GM23338 (cell line): ENCODE data around the gene FCRLA. TPM values are rescaled to one million over a fixed set of nuclear protein-coding genes. Genes with fewer than 3 reads are reported as not detected.
"Not testable (repeated sequence)": the region's sequence is repeated elsewhere in the genome, so short reads cannot be mapped to it uniquely, and the experiment has no call there.

Source experiments
- ATAC-seq: fragments of 200-7000 bp; cut with Tn5 transposase; 3 replicates; pipeline ENCODE4 v1.9.1; 2020
- DNase-seq: peaks from one replicate; pipeline ENCODE4 v3.0.0-alpha.2; 2015; ENCODE audit warnings: low spot score
- H2AFZ ChIP-seq: fragments of 200-600 bp; sonication (generic); 2 replicates; pipeline ENCODE4 v1.8.0; 2016; ENCODE audit warnings: antibody characterized with exemption, mild to moderate bottlenecking, moderate library complexity
- H3F3A ChIP-seq: fragments of 200-600 bp; sonication (generic); replicated peaks from 2 replicates; pipeline ENCODE4 v1.8.0; 2017; ENCODE audit warnings: antibody characterized with exemption, mixed run types, low read depth
- H3K27ac ChIP-seq: fragments of 200-600 bp; sonication (generic); 2 replicates; pipeline ENCODE4 v1.6.1; 2016; ENCODE audit warnings: low read depth
- H3K27me3 ChIP-seq: fragments of 200-600 bp; sonication (generic); 2 replicates; pipeline ENCODE4 v1.8.0; 2016; ENCODE audit warnings: mild to moderate bottlenecking, mixed run types, moderate library complexity; ENCODE audit not compliant: insufficient read depth
- H3K36me3 ChIP-seq: fragments of 200-600 bp; sonication (generic); 2 replicates; pipeline ENCODE4 v1.8.0; 2016; ENCODE audit warnings: mild to moderate bottlenecking; ENCODE audit not compliant: insufficient read depth
- H3K4me1 ChIP-seq: fragments of 200-600 bp; sonication (generic); 2 replicates; pipeline ENCODE4 v1.8.0; 2016; ENCODE audit warnings: mild to moderate bottlenecking, moderate library complexity; ENCODE audit not compliant: insufficient read depth
- H3K4me2 ChIP-seq: fragments of 200-600 bp; sonication (generic); 2 replicates; pipeline ENCODE4 v1.7.1; 2017; ENCODE audit warnings: mixed run types
- H3K4me3 ChIP-seq: fragments of 200-600 bp; sonication (generic); 2 replicates; pipeline ENCODE4 v1.6.1; 2016; ENCODE audit warnings: mixed run types
- H3K79me2 ChIP-seq: fragments of 200-600 bp; sonication (generic); replicated peaks from 2 replicates; pipeline ENCODE4 v1.8.0; 2017; ENCODE audit warnings: mild to moderate bottlenecking; ENCODE audit not compliant: insufficient read depth
- H3K9me2 ChIP-seq: fragments of 200-600 bp; sonication (generic); 2 replicates; pipeline ENCODE4 v1.8.0; 2017; ENCODE audit not compliant: insufficient read depth
- H4K20me1 ChIP-seq: fragments of 200-600 bp; sonication (generic); replicated peaks from 2 replicates; pipeline ENCODE4 v1.8.0; 2017; ENCODE audit warnings: mild to moderate bottlenecking; ENCODE audit not compliant: insufficient read depth
- H3K27ac Mint-ChIP-seq: 2 replicates; pipeline ENCODE4 v1.8.0; 2020; ENCODE audit warnings: inconsistent platforms, mild to moderate bottlenecking, moderate library complexity, mixed read lengths
- H3K27me3 Mint-ChIP-seq: 3 replicates; pipeline ENCODE4 v1.8.0; 2022; ENCODE audit warnings: low read depth, mild to moderate bottlenecking, moderate library complexity, mixed read lengths, inconsistent platforms; ENCODE audit not compliant: insufficient read depth, poor library complexity
- H3K36me3 Mint-ChIP-seq: 3 replicates; pipeline ENCODE4 v1.8.0; 2021; ENCODE audit warnings: low read depth, mild to moderate bottlenecking, inconsistent platforms, moderate library complexity, mixed read lengths
- H3K4me1 Mint-ChIP-seq: 3 replicates; pipeline ENCODE4 v1.8.0; 2020; ENCODE audit warnings: mild to moderate bottlenecking, inconsistent platforms, mixed read lengths
- H3K4me3 Mint-ChIP-seq: 3 replicates; pipeline ENCODE4 v1.8.0; 2021; ENCODE audit warnings: moderate library complexity, mild to moderate bottlenecking, inconsistent platforms, mixed read lengths
- H3K9me3 Mint-ChIP-seq: 3 replicates; pipeline ENCODE4 v1.8.0; 2020; ENCODE audit warnings: moderate library complexity, mild to moderate bottlenecking, inconsistent platforms, mixed read lengths
- EZH2 ChIP-seq: fragments of 200-600 bp; sonication (generic); IDR thresholded peaks from one replicate; pipeline ENCODE4 v1.8.0; 2017; ENCODE audit warnings: antibody characterized with exemption, mild to moderate bottlenecking, low read depth; ENCODE audit not compliant: unreplicated experiment
- EZH2phosphoT487 ChIP-seq: fragments of 200-600 bp; sonication (generic); IDR thresholded peaks from one replicate; pipeline ENCODE4 v1.8.1; 2018; ENCODE audit warnings: antibody characterized with exemption; ENCODE audit not compliant: unreplicated experiment
- ZNF331 ChIP-seq: fragments of 250-450 bp; sonication (Bioruptor Pico); IDR thresholded peaks from 2 replicates; pipeline ENCODE4 v1.5.0; 2020; ENCODE audit warnings: low read depth, mild to moderate bottlenecking, moderate library complexity
- polyA plus RNA-seq: library from polyadenylated mRNA; unstranded; fragments of >200 nt; fragmentation: Nextera tagmentation; extraction: Ambion mirVana; gene quantifications from 2 replicates; pipeline ENCODE4 v1.2.1, GENCODE V29; 2016
- total RNA-seq: library from RNA; depleted of rRNA; stranded (reverse); fragments of >200 nt; shearing (Covaris generic); gene quantifications from 2 replicates; pipeline ENCODE4 v1.2.3, GENCODE V29; 2014
- TF ChIP-seq, protein P1 (sequence below): IDR thresholded peaks from 2 replicates; pipeline ENCODE4 v1.6.1; 2016; ENCODE audit warnings: antibody characterized with exemption
- TF ChIP-seq, protein P2 (sequence below): fragments of 250-450 bp; sonication (Bioruptor Pico); IDR thresholded peaks from 2 replicates; pipeline ENCODE4 v1.5.0; 2020; ENCODE audit warnings: mild to moderate bottlenecking, moderate library complexity

The FCRLA gene
- total and polyA plus RNA-seq, 2 experiments from 2014 or later: 0.24 TPM; not detected in 1

DNA sequence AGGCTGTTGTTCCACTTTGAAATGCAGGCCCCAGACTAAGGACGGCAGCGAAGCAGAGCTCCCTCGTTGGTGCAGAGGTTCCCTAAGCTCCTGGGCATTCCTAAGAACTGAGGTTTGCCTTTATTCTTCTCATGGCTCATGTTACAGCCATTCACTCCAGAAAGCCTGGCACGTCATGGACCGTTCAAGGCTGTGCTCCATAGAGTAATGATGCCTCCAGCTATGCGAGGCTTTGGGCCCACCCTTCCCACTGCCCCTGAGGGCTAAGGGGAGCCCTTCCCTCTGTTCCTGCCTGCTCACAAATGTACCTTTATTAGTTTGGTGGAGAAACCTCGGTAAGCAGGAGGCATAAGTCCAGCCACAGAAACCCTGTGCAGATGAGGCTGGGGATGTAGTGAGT lies 33.6 kb upstream of the FCRLA start:
- not testable (repeated sequence) for H3K27ac ChIP-seq, H3K36me3 Mint-ChIP-seq, H3K27me3 Mint-ChIP-seq, H3K27ac Mint-ChIP-seq, H3K4me1 ChIP-seq, H3F3A ChIP-seq, H3K27me3 ChIP-seq, H3K4me3 Mint-ChIP-seq, H4K20me1 ChIP-seq, H3K4me3 ChIP-seq, H3K79me2 ChIP-seq, H3K36me3 ChIP-seq, H3K9me2 ChIP-seq, H3K4me2 ChIP-seq, H2AFZ ChIP-seq, H3K9me3 Mint-ChIP-seq, DNase-seq
- peaks cover 23% of the 10 kb centered on the region for H3K4me1 Mint-ChIP-seq
- peak; percentile 32 for ATAC-seq

DNA sequence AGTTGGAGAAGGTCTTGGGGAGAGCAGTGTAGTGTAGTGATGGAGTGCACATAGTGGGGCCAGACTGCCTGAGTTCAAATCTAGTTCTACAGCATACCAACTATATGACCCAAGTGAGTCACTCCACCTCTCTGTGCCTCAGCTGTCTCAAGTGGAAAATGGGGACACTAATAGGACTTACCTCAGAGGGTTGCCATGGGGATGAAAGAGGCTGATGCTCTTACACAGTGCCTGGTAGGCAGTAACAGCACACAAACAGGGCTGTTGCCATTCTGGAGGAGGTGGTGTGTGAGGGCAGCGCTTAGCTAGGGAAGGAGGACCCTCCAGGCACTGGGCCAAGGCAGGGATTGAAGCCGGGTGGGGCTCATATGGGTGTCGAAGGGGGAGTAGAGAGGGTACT lies 32.6 kb upstream of the FCRLA start:
- H3K4me3 ChIP-seq, H3K79me2 ChIP-seq, H3K27me3 ChIP-seq, DNase-seq, H3K36me3 ChIP-seq, H3K4me1 ChIP-seq, H3K4me3 Mint-ChIP-seq, H3K9me3 Mint-ChIP-seq, H3K27ac ChIP-seq, H2AFZ ChIP-seq, H3K27me3 Mint-ChIP-seq, H3F3A ChIP-seq, H3K36me3 Mint-ChIP-seq, H3K4me2 ChIP-seq, ATAC-seq, H3K9me2 ChIP-seq, H4K20me1 ChIP-seq, H3K27ac Mint-ChIP-seq: not testable (repeated sequence)
- H3K4me1 Mint-ChIP-seq: peaks cover 23% of the 10 kb centered on the region

DNA sequence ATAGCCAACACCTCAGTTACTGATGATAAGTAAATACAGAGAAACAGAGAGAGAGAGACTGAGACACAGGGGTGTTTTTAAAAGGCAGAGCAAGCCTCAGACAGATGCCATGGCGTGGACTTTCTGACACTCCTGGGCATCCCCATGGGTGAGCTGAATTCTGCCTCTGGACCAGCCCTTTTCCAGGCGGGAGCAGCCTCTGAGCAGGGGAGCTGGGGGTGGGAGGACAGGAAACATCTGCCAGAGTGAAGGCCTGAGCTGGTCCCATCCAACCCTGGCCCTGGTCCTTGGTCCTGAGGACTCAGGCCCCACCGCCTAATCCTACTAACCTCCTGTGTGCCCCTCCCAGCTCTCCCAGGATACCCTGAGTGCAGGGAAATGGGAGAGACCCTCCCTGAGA lies 32.1 kb upstream of the FCRLA start:
- H3K4me2 ChIP-seq, H3K27ac ChIP-seq, H3K4me3 Mint-ChIP-seq, H3K4me1 ChIP-seq, DNase-seq, H3K4me3 ChIP-seq, H4K20me1 ChIP-seq, H3K27ac Mint-ChIP-seq, H3K79me2 ChIP-seq, H3K27me3 ChIP-seq, H3K36me3 ChIP-seq, H3F3A ChIP-seq, H3K36me3 Mint-ChIP-seq, H2AFZ ChIP-seq, H3K9me3 Mint-ChIP-seq, H3K27me3 Mint-ChIP-seq, H3K9me2 ChIP-seq, ATAC-seq: not testable (repeated sequence)
- peaks cover 23% of the 10 kb centered on the region for H3K4me1 Mint-ChIP-seq

DNA sequence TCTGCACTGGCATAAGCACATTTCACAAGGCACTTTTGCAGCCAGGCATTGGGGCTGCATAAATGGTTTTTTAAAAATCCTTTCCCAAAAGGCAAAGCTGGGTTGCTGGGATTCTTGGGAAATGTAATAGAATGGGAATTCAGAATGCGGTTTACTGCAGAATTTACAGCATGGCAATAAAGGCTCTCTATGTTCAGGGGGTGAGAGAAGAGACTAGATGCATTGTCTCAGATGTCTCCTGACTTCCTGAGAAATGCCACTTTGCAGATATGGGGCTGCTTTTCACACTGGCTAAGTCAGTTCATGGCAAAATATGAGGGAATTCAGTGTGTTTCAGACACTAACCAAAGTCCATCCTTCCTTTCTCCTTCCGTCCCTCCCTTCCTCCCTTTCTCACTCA lies 30.6 kb upstream of the FCRLA start:
- no peaks in the 10 kb centered on the region for H3K36me3 Mint-ChIP-seq
- H3K9me3 Mint-ChIP-seq: no peaks in the 10 kb centered on the region
- 0 out of 2 replicates have a peak, but pooled peaks cover 3% of the 10 kb centered on the region for H3K4me1 ChIP-seq
- H3K4me1 Mint-ChIP-seq: peaks cover 16% of the 10 kb centered on the region
- no peaks in the 10 kb centered on the region for H3K27me3 Mint-ChIP-seq
- no peaks in the 10 kb centered on the region for H3F3A ChIP-seq
- H3K36me3 ChIP-seq: no peaks in the 10 kb centered on the region
- no peaks in the 10 kb centered on the region for H3K9me2 ChIP-seq
- no peak overlapping the region for H3K27ac ChIP-seq
- H3K4me2 ChIP-seq: no peak overlapping the region
- H3K79me2 ChIP-seq: no peaks in the 10 kb centered on the region
- DNase-seq: no peak
- H2AFZ ChIP-seq: peak overlapping the region; percentile 91; the same call in 1 of the 2 replicates
- H3K27ac Mint-ChIP-seq: no peak overlapping the region
- H3K27me3 ChIP-seq: no peaks in the 10 kb centered on the region
- H3K4me3 ChIP-seq: no peak overlapping the region
- no peak for ATAC-seq
- H3K4me3 Mint-ChIP-seq: no peak overlapping the region
- no peaks in the 10 kb centered on the region for H4K20me1 ChIP-seq
- TF ChIP-seq ZNF331 (CRISPR knock-in tag) (no peak), EZH2 (no peak), EZH2phosphoT487 (no peak)
- TF ChIP-seq, protein P1, sequence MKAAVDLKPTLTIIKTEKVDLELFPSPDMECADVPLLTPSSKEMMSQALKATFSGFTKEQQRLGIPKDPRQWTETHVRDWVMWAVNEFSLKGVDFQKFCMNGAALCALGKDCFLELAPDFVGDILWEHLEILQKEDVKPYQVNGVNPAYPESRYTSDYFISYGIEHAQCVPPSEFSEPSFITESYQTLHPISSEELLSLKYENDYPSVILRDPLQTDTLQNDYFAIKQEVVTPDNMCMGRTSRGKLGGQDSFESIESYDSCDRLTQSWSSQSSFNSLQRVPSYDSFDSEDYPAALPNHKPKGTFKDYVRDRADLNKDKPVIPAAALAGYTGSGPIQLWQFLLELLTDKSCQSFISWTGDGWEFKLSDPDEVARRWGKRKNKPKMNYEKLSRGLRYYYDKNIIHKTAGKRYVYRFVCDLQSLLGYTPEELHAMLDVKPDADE: no peak
- TF ChIP-seq, protein P2, sequence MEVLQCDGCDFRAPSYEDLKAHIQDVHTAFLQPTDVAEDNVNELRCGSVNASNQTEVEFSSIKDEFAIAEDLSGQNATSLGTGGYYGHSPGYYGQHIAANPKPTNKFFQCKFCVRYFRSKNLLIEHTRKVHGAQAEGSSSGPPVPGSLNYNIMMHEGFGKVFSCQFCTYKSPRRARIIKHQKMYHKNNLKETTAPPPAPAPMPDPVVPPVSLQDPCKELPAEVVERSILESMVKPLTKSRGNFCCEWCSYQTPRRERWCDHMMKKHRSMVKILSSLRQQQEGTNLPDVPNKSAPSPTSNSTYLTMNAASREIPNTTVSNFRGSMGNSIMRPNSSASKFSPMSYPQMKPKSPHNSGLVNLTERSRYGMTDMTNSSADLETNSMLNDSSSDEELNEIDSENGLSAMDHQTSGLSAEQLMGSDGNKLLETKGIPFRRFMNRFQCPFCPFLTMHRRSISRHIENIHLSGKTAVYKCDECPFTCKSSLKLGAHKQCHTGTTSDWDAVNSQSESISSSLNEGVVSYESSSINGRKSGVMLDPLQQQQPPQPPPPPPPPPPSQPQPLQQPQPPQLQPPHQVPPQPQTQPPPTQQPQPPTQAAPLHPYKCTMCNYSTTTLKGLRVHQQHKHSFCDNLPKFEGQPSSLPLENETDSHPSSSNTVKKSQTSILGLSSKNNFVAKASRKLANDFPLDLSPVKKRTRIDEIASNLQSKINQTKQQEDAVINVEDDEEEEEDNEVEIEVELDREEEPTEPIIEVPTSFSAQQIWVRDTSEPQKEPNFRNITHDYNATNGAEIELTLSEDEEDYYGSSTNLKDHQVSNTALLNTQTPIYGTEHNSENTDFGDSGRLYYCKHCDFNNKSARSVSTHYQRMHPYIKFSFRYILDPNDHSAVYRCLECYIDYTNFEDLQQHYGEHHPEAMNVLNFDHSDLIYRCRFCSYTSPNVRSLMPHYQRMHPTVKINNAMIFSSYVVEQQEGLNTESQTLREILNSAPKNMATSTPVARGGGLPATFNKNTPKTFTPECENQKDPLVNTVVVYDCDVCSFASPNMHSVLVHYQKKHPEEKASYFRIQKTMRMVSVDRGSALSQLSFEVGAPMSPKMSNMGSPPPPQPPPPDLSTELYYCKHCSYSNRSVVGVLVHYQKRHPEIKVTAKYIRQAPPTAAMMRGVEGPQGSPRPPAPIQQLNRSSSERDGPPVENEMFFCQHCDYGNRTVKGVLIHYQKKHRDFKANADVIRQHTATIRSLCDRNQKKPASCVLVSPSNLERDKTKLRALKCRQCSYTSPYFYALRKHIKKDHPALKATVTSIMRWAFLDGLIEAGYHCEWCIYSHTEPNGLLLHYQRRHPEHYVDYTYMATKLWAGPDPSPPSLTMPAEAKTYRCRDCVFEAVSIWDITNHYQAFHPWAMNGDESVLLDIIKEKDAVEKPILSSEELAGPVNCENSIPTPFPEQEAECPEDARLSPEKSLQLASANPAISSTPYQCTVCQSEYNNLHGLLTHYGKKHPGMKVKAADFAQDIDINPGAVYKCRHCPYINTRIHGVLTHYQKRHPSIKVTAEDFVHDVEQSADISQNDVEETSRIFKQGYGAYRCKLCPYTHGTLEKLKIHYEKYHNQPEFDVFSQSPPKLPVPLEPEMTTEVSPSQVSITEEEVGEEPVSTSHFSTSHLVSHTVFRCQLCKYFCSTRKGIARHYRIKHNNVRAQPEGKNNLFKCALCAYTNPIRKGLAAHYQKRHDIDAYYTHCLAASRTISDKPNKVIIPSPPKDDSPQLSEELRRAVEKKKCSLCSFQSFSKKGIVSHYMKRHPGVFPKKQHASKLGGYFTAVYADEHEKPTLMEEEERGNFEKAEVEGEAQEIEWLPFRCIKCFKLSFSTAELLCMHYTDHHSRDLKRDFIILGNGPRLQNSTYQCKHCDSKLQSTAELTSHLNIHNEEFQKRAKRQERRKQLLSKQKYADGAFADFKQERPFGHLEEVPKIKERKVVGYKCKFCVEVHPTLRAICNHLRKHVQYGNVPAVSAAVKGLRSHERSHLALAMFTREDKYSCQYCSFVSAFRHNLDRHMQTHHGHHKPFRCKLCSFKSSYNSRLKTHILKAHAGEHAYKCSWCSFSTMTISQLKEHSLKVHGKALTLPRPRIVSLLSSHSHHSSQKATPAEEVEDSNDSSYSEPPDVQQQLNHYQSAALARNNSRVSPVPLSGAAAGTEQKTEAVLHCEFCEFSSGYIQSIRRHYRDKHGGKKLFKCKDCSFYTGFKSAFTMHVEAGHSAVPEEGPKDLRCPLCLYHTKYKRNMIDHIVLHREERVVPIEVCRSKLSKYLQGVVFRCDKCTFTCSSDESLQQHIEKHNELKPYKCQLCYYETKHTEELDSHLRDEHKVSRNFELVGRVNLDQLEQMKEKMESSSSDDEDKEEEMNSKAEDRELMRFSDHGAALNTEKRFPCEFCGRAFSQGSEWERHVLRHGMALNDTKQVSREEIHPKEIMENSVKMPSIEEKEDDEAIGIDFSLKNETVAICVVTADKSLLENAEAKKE (CRISPR knock-in tag): no peak
